Fibroblast of lung (primary cell): ENCODE data around the gene CDC42SE2.

Experiments used
- EZH2 ChIP-seq: IDR thresholded peaks from 2 replicates; pipeline ENCODE4 v1.5.1; 2012; ENCODE audit warnings: low read length, control low read depth, mild to moderate bottlenecking; ENCODE audit errors: missing control alignments
- TF ChIP-seq, protein P1 (sequence below), 2 donors: IDR thresholded peaks in 1 of 2; conservative IDR thresholded peaks in 1 of 2; 1 replicate in 1 of 2; 2 replicates in 1 of 2; pipeline ENCODE4 v1.5.1; 2011 to 2012; ENCODE audit warnings: low read length in 2 of 2, control low read depth in 1 of 2, inconsistent platforms in 1 of 2, low read depth in 1 of 2, mild to moderate bottlenecking in 1 of 2

DNA sequence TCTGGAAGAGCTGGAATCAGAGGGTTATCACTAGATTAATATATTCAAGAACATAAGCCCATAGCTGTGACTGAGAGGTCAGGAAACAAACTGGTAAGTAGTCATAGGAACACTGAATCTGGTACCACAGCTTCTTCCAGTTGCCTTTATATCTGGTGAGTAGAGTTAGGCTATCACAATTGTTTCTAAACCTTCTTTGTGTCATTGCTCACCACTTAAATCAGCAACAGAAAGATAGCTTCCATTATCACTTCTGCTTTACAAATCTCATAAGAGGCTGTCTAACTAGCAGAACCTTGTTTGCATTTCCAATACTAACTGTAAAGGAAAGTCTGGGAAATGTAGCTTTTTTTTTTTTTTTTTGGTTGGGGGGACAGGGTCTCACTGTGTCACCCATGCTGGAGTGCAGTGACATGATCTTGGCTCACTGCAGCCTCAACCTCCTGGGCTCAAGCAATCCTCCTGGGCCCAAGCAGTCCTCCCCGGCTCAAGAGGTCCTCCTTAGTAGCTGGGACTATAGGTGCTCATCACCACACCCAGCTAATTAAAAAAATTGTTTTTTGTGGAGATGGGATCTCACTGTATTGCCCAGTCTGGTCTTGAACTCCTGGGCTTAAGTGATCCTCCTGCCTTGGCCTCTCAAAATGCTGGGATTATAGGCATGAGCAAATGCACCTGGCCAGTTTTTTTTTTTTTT, 22.0 kb downstream of the CDC42SE2 start:
- TF ChIP-seq, protein P1, sequence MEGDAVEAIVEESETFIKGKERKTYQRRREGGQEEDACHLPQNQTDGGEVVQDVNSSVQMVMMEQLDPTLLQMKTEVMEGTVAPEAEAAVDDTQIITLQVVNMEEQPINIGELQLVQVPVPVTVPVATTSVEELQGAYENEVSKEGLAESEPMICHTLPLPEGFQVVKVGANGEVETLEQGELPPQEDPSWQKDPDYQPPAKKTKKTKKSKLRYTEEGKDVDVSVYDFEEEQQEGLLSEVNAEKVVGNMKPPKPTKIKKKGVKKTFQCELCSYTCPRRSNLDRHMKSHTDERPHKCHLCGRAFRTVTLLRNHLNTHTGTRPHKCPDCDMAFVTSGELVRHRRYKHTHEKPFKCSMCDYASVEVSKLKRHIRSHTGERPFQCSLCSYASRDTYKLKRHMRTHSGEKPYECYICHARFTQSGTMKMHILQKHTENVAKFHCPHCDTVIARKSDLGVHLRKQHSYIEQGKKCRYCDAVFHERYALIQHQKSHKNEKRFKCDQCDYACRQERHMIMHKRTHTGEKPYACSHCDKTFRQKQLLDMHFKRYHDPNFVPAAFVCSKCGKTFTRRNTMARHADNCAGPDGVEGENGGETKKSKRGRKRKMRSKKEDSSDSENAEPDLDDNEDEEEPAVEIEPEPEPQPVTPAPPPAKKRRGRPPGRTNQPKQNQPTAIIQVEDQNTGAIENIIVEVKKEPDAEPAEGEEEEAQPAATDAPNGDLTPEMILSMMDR (conservative IDR thresholded peaks at IDR 0.05 in 1 of 2, IDR thresholded peaks at IDR 0.05 in 1 of 2; ENCODE audit: low read depth in 1 of 2, low read length in 2 of 2) = no peak
- TF ChIP-seq EZH2 = no peak
